Head of caudate nucleus (tissue), 42 donors: ENCODE results near the gene DENND6A.
"Not testable (repeated sequence)": the region's sequence is repeated elsewhere in the genome, so short reads cannot be mapped to it uniquely, and the experiment has no call there.

Experiments used
- DNase-seq, 42 donors: peaks; one replicate each; pipeline versions ENCODE4 v3.0.0 to v3.0.0-alpha.2; 2020 to 2021; ENCODE audit warnings: mixed read lengths in 7 of 42
- intact Hi-C: fragments of 100-400 bp; cut with DNase I; formaldehyde crosslinking; loops from one replicate; pipeline ENCODE4 v1.15.0; 2022

Gene DENND6A

GRCh38 chr3:57700737-57701136 lies 7.9 kb upstream of the DENND6A start:
- DNase-seq: no peak
- intact Hi-C loops: no loop called here

GRCh38 chr3:57699591-57699990 lies 6.7 kb upstream of the DENND6A start:
- DNase-seq: no peak
- intact Hi-C loops: no loop called here

GRCh38 chr3:57696801-57697321 lies 4.0 kb upstream of the DENND6A start:
- intact Hi-C loops: no loop called here
- no peak for DNase-seq

GRCh38 chr3:57694146-57694545 lies 1.3 kb upstream of the DENND6A start:
- DNase-seq: no peak
- intact Hi-C loops: no loop called here

- intact Hi-C loops: loop anchor here (2.0 kb wide), 1 partner anchor 65 kb away; the partner anchor contains the start of gene SLMAP
Observed at GRCh38 chr3:57692133-57692395, 813 bp downstream of the DENND6A start.

GRCh38 chr3:57691411-57692132 lies 1.3 kb downstream of the DENND6A start:
- intact Hi-C loops: loop anchor here (2.0 kb wide), 1 partner anchor 65 kb away; the partner anchor contains the start of gene SLMAP
- DNase-seq: peak in 1 of 42 donors; percentile 9

More at GRCh38 chr3:57692133-57692395, 813 bp downstream of the DENND6A start:
- not testable (repeated sequence) for DNase-seq

GRCh38 chr3:57689367-57690053 lies 3.4 kb downstream of the DENND6A start:
- intact Hi-C loops: no loop called here

DNA sequence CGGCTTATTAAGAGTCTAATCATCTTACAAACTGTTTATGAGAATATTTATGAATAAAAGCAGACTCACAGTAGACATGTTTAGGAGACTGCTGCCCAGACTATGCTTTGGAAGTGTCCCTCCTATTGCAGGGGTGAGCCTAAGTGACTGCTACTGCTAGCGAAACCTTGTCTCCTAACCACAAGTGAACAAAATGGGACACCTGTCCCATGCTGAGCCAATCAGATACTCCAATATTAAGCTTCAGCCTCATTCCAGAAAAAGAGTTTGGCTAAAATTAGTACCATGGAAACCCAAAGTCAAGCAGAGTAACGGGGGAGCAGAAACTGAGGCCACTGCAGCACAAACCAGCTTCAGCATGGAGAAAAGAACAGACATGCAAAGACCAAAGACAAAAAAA lies 4.6 kb downstream of the DENND6A start:
- intact Hi-C loops: no loop called here
- DNase-seq: no peak

More at GRCh38 chr3:57689367-57690053, 3.4 kb downstream of the DENND6A start:
- DNase-seq: no peak

- intact Hi-C loops: no loop called here
- no peak for DNase-seq
Observed at GRCh38 chr3:57683286-57683685, 9.6 kb downstream of the DENND6A start.

DNA sequence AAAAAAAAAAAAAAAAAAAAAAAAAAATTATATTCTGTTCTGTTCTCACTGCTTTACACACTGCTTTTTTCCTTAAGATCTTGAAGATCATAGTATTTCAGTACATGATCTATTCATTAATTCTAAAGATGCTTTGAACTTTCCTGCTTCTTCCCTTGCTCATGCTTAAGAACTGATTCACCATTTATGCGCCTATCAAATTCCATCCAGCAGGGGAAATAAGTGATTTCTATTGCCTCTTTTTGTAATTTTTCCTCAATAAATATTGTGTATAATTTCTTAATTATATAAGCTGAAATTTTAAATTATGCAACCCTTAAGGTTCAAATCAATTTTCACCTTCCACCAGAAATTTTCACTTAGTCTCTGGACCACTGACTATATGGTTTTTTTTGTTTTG lies 10.6 kb downstream of the DENND6A start:
- intact Hi-C loops: no loop called here

GRCh38 chr3:57681691-57682090 lies 11.2 kb downstream of the DENND6A start:
- no peak for DNase-seq
- intact Hi-C loops: no loop called here

More for the DNA sequence above, 10.6 kb downstream of the DENND6A start:
- DNase-seq: no peak

GRCh38 chr3:57680046-57680445 lies 12.8 kb downstream of the DENND6A start:
- no peak for DNase-seq
- intact Hi-C loops: no loop called here

DNA sequence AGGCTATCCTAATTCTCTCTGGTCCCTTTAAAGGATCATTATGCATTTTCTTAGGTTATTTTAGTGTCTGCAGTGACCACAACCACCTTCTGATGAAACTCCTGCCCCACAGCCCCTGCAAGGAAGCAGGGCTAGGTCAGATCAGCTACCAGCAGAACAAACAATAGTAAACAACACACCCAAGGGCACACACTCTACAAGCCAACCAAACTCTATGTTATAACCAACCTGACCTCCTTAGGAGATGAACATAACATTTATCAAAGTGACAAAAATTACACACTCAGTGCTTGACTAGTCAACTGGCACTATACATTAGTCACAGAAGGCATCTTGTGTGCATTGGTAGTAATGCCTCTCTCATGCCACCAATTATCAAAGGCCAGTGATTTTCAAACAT lies 17.3 kb downstream of the DENND6A start:
- no peak for DNase-seq
- intact Hi-C loops: no loop called here

DNA sequence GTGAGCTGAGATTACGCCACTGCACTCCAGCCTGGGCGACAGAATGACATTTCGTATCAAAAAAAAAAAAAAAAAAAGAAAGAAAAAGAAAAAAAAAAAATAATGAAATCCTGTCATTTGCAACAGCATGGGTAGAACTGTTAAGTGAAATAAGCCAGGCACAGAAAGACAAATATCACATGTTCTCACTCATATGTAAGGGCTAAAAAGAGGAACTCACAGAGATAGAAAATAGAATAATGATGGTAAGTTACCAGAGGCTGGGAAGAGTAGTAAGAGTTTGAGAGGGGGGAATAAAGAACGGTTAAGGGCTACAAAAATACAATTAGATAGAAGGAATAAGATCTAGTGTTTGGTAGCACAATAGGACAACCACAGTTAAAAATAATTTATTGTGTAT lies 19.7 kb downstream of the DENND6A start:
- intact Hi-C loops: no loop called here
- DNase-seq: no peak

GRCh38 chr3:57670543-57670942 lies 22.3 kb downstream of the DENND6A start:
- intact Hi-C loops: no loop called here
- DNase-seq: no peak

- no peak for DNase-seq
- intact Hi-C loops: no loop called here
Observed at GRCh38 chr3:57661404-57661803, 31.5 kb downstream of the DENND6A start.

DNA sequence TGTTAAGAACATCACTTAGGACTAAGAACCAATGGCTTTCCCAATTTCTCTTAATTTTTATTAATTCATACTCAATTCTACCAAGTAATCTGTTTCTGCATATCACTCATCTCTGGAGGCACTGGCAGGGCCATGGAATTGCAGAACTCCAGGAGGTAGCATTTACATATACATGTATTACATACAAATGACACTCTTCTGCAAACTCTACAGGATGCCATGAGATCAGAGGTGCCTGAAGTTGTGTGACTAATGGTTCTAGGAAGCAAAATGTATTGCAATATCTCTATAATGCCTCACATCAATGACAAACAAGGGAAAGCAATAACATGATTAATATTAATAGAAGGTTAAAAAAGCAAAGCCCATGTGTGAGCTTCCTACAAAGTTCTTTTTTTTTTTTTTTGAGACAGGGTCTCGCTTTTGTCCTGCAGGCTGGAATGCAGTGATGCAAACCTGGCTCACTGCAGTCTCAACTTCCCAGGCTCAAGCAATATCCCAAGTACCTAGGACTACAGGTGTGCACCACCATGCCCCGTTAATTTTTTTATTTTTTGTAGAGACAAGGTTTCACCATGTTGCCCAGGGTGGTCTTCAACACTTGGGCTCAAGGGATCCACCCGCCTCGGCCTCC lies 33.0 kb downstream of the DENND6A start:
- no peak for DNase-seq
- intact Hi-C loops: no loop called here

GRCh38 chr3:57659004-57659673 lies 33.7 kb downstream of the DENND6A start:
- intact Hi-C loops: no loop called here

GRCh38 chr3:57658536-57658935 lies 34.3 kb downstream of the DENND6A start:
- intact Hi-C loops: no loop called here
- no peak for DNase-seq

More at GRCh38 chr3:57659004-57659673, 33.7 kb downstream of the DENND6A start:
- no peak for DNase-seq

DNA sequence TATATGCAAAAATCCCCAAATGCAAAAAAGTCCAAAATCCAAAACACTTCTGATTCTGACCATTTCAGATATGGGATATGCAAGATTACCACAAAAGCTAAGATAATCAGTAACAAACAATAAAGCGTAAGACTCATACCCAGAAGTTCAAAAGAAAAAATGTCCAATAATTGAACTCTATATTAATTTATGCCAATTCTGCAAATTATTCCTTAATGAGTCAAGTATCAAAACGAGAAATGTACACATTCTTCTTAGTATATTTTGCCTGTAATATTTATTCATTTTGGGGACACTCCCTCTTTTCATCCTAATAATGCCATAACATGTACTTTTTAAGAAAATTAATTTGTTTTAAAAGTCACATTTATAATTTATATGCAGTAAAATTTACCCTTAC lies 37.1 kb downstream of the DENND6A start:
- intact Hi-C loops: no loop called here
- no peak for DNase-seq
